HEK293 (cell line): ENCODE results near the gene ENGASE.
A peak's percentile ranks its signal among the peaks of the same experiment; 100 is the strongest.

Experiments used
- CTCF ChIA-PET: fragments of 350-600 bp; formaldehyde crosslinking; extraction: SDS; loops from one replicate; lab custom pipeline; 2021; ENCODE audit warnings: antibody characterized with exemption; lab: Yijun Ruan, JAX
- POLR2A ChIA-PET: fragments of 300-600 bp; formaldehyde crosslinking; extraction: SDS; loops from one replicate; lab custom pipeline; 2020; ENCODE audit warnings: antibody characterized with exemption, inconsistent platforms; lab: Yijun Ruan, JAX
- H3K27ac ChIP-seq: fragments of 200-500 bp; sonication (Bioruptor generic); 2 replicates; pipeline ENCODE4 v1.5.1; 2014; ENCODE audit warnings: low read depth, low read length, control low read depth, inconsistent platforms; ENCODE audit errors: extremely low read depth
- H3K36me3 ChIP-seq, 2 experiments: fragments of 200-500 bp in 1 of 2; sonication (Bioruptor generic) in 1 of 2; 1 replicate in 1 of 2; 2 replicates in 1 of 2; pipeline ENCODE4 v1.5.1; 2014 to 2017; ENCODE audit warnings: inconsistent platforms in 2 of 2, low read length in 2 of 2; ENCODE audit not compliant: control insufficient read depth in 2 of 2, insufficient read depth in 1 of 2
- H3K4me1 ChIP-seq: fragments of 200-500 bp; sonication (Bioruptor generic); 2 replicates; pipeline ENCODE4 v1.5.1; 2014; ENCODE audit warnings: mild to moderate bottlenecking, low read length, inconsistent platforms; ENCODE audit not compliant: control insufficient read depth, insufficient read depth
- H3K4me3 ChIP-seq: 2 replicates; pipeline ENCODE4 v1.5.1; 2011; ENCODE audit warnings: low read depth, mild to moderate bottlenecking, control low read depth, low read length, moderate library complexity
- H3K9me3 ChIP-seq: fragments of 200-500 bp; sonication (Bioruptor generic); 2 replicates; pipeline ENCODE4 v1.5.1; 2014; ENCODE audit warnings: low read depth, low read length, inconsistent platforms; ENCODE audit not compliant: control insufficient read depth, insufficient read depth
- CTCF ChIP-seq: fragments of 450-650 bp; formaldehyde crosslinking; IDR thresholded peaks from 2 replicates; pipeline ENCODE4 v1.5.1; 2016; ENCODE audit warnings: missing biosample characterization, missing genetic modification characterization
- SP7 ChIP-seq: fragments of 450-650 bp; formaldehyde crosslinking; IDR thresholded peaks from 2 replicates; pipeline ENCODE4 v1.5.1; 2016; ENCODE audit warnings: missing biosample characterization, missing genetic modification characterization
- ZBTB17 ChIP-seq: fragments of 450-650 bp; formaldehyde crosslinking; IDR thresholded peaks from 2 replicates; pipeline ENCODE4 v1.5.1; 2016; ENCODE audit warnings: missing biosample characterization, missing genetic modification characterization
- ZBTB26 ChIP-seq: fragments of 450-650 bp; formaldehyde crosslinking; optimal IDR thresholded peaks from 2 replicates; pipeline ENCODE3; 2016; ENCODE audit warnings: missing biosample characterization, mild to moderate bottlenecking, missing genetic modification characterization
- ZBTB48 ChIP-seq: fragments of 450-650 bp; formaldehyde crosslinking; IDR thresholded peaks from 2 replicates; pipeline ENCODE4 v1.5.1; 2016; ENCODE audit warnings: missing biosample characterization, missing genetic modification characterization
- ZIC2 ChIP-seq: fragments of 450-650 bp; formaldehyde crosslinking; IDR thresholded peaks from 2 replicates; pipeline ENCODE4 v1.5.1; 2016; ENCODE audit warnings: missing biosample characterization, missing genetic modification characterization
- ZNF112 ChIP-seq: fragments of 450-650 bp; formaldehyde crosslinking; IDR thresholded peaks from 2 replicates; pipeline ENCODE4 v1.5.0; 2017; ENCODE audit warnings: missing biosample characterization, missing genetic modification characterization
- ZNF133 ChIP-seq: fragments of 450-650 bp; formaldehyde crosslinking; IDR thresholded peaks from 2 replicates; pipeline ENCODE4 v1.5.1; 2016; ENCODE audit warnings: missing biosample characterization, missing genetic modification characterization
- ZNF138 ChIP-seq: fragments of 450-650 bp; formaldehyde crosslinking; IDR thresholded peaks from 2 replicates; pipeline ENCODE4 v1.5.1; 2016; ENCODE audit warnings: missing biosample characterization, missing genetic modification characterization, borderline replicate concordance
- ZNF155 ChIP-seq: fragments of 450-650 bp; formaldehyde crosslinking; IDR thresholded peaks from 2 replicates; pipeline ENCODE4 v1.5.1; 2016; ENCODE audit warnings: missing biosample characterization, missing genetic modification characterization
- ZNF18 ChIP-seq: fragments of 450-650 bp; formaldehyde crosslinking; IDR thresholded peaks from 2 replicates; pipeline ENCODE4 v1.5.1; 2016; ENCODE audit warnings: missing biosample characterization, missing genetic modification characterization
- ZNF184 ChIP-seq: fragments of 450-650 bp; IDR thresholded peaks from 2 replicates; pipeline ENCODE4 v1.5.1; 2018; ENCODE audit warnings: missing biosample characterization, mild to moderate bottlenecking, missing genetic modification characterization
- ZNF2 ChIP-seq: fragments of 450-650 bp; formaldehyde crosslinking; IDR thresholded peaks from 2 replicates; pipeline ENCODE4 v1.5.1; 2016; ENCODE audit warnings: missing biosample characterization, missing genetic modification characterization
- ZNF24 ChIP-seq: fragments of 450-650 bp; formaldehyde crosslinking; IDR thresholded peaks from 2 replicates; pipeline ENCODE4 v1.5.1; 2016; ENCODE audit warnings: missing biosample characterization, missing genetic modification characterization
- ZNF292 ChIP-seq: fragments of 450-650 bp; formaldehyde crosslinking; IDR thresholded peaks from 2 replicates; pipeline ENCODE4 v1.5.1; 2016; ENCODE audit warnings: low read depth, missing biosample characterization, missing genetic modification characterization, borderline replicate concordance
- ZNF362 ChIP-seq: fragments of 450-650 bp; formaldehyde crosslinking; IDR thresholded peaks from 2 replicates; pipeline ENCODE4 v1.5.1; 2016; ENCODE audit warnings: missing biosample characterization, missing genetic modification characterization
- ZNF394 ChIP-seq: fragments of 450-650 bp; formaldehyde crosslinking; IDR thresholded peaks from 2 replicates; pipeline ENCODE4 v1.5.1; 2016; ENCODE audit warnings: missing biosample characterization, missing genetic modification characterization, mild to moderate bottlenecking, moderate library complexity, borderline replicate concordance
- ZNF426 ChIP-seq: fragments of 450-650 bp; formaldehyde crosslinking; IDR thresholded peaks from 2 replicates; pipeline ENCODE4 v1.5.1; 2017; ENCODE audit warnings: missing biosample characterization, missing genetic modification characterization, mild to moderate bottlenecking, inconsistent platforms, moderate library complexity
- ZNF473 ChIP-seq: fragments of 450-650 bp; formaldehyde crosslinking; IDR thresholded peaks from 2 replicates; pipeline ENCODE4 v1.5.1; 2017; ENCODE audit warnings: missing biosample characterization, missing genetic modification characterization
- ZNF510 ChIP-seq: fragments of 450-650 bp; formaldehyde crosslinking; IDR thresholded peaks from 2 replicates; pipeline ENCODE4 v1.5.1; 2018; ENCODE audit warnings: mild to moderate bottlenecking, missing genetic modification characterization, missing biosample characterization; ENCODE audit not compliant: insufficient replicate concordance
- ZNF521 ChIP-seq: fragments of 450-650 bp; formaldehyde crosslinking; IDR thresholded peaks from 2 replicates; pipeline ENCODE4 v1.5.1; 2017; ENCODE audit warnings: missing biosample characterization, mild to moderate bottlenecking, missing genetic modification characterization
- ZNF596 ChIP-seq: fragments of 450-650 bp; IDR thresholded peaks from 2 replicates; pipeline ENCODE4 v1.5.0; 2018; ENCODE audit warnings: missing biosample characterization, mild to moderate bottlenecking, missing genetic modification characterization, moderate library complexity
- ZNF626 ChIP-seq: fragments of 450-650 bp; sonication (Bioruptor Pico); formaldehyde crosslinking; IDR thresholded peaks from 2 replicates; pipeline ENCODE4 v1.5.1; 2018; ENCODE audit warnings: missing biosample characterization, missing genetic modification characterization, inconsistent platforms
- ZNF843 ChIP-seq: fragments of 450-650 bp; formaldehyde crosslinking; IDR thresholded peaks from 2 replicates; pipeline ENCODE4 v1.5.1; 2016; ENCODE audit warnings: missing biosample characterization, missing genetic modification characterization
- ZSCAN16 ChIP-seq: fragments of 450-650 bp; formaldehyde crosslinking; IDR thresholded peaks from 2 replicates; pipeline ENCODE4 v1.5.1; 2016; ENCODE audit warnings: missing biosample characterization, missing genetic modification characterization
- ZSCAN4 ChIP-seq: fragments of 450-650 bp; formaldehyde crosslinking; IDR thresholded peaks from 2 replicates; pipeline ENCODE4 v1.5.1; 2017; ENCODE audit warnings: missing biosample characterization, missing genetic modification characterization
- ZXDB ChIP-seq: fragments of 450-650 bp; formaldehyde crosslinking; IDR thresholded peaks from 2 replicates; pipeline ENCODE4 v1.5.1; 2016; ENCODE audit warnings: missing biosample characterization, missing genetic modification characterization

The ENGASE gene

GRCh38 chr17:79042421-79043190, 32.0 kb upstream of the ENGASE start (continued):
- TF ChIP-seq ZXDB (tag by site-specific recombination), result no peak
- TF ChIP-seq CTCF (tag by site-specific recombination), result peak; percentile 61
- TF ChIP-seq ZNF473, result 0 out of 2 replicates have a peak, but pooled peaks have one; percentile 36
- no peak for TF ChIP-seq ZNF155 (tag by site-specific recombination)
- TF ChIP-seq ZSCAN16, result no peak
- no peak for TF ChIP-seq ZNF362 (tag by site-specific recombination)
- peak; percentile 20; the same call in 1 of the 2 replicates for TF ChIP-seq SP7 (tag by site-specific recombination)
- TF ChIP-seq ZNF394 (tag by site-specific recombination), result no peak
- no peak for TF ChIP-seq ZNF626 (tag by site-specific recombination)
- TF ChIP-seq ZNF112, result no peak
- TF ChIP-seq ZNF24 (tag by site-specific recombination), result no peak
- peak; percentile 72 for TF ChIP-seq ZBTB48 (tag by site-specific recombination)
- TF ChIP-seq ZBTB17 (tag by site-specific recombination), result no peak
- TF ChIP-seq ZNF843 (tag by site-specific recombination), result no peak
- no peak for TF ChIP-seq ZNF521
- TF ChIP-seq ZNF426, result no peak
- TF ChIP-seq ZNF184 (tag by site-specific recombination), result no peak
- no peak for TF ChIP-seq ZNF292 (tag by site-specific recombination)
- no peak for TF ChIP-seq ZNF596 (tag by site-specific recombination)
- TF ChIP-seq, all 188 proteins: peak for 12

GRCh38 chr17:79043191-79043930, 31.3 kb upstream of the ENGASE start:
- Histone ChIP-seq H3K9me3 (no peaks in the 10 kb centered on the region), H3K27ac (no peak overlapping the region), H3K36me3 (peaks cover 0 to 3% of the 10 kb centered on the region in 2 experiments; a peak in 1 of 3 replicates), H3K4me3 (no peak overlapping the region), H3K4me1 (no peaks in the 10 kb centered on the region)
- ChIA-PET POLR2A (no interaction called here), CTCF (interaction anchor here (0.7 to 3.4 kb wide), 10 partner anchors 8 to 349 kb away, joined by 3 to 122 read pairs (median 15); no protein-coding TSS in a partner anchor)
- no peak for TF ChIP-seq ZNF2 (tag by site-specific recombination)
- TF ChIP-seq SP7 (tag by site-specific recombination), result no peak
- no peak for TF ChIP-seq ZNF510 (tag by site-specific recombination)
- no peak for TF ChIP-seq ZIC2 (tag by site-specific recombination)
- peak; percentile 44 for TF ChIP-seq ZBTB26
- TF ChIP-seq ZNF133, result no peak
- peak; percentile 52; the same call in 1 of the 2 replicates for TF ChIP-seq ZNF18
- no peak for TF ChIP-seq ZNF138 (tag by site-specific recombination)
- peak; percentile 69 for TF ChIP-seq ZSCAN4 (tag by site-specific recombination)
- no peak for TF ChIP-seq ZNF112
